ACHN (cell line): ENCODE data around the gene PLLP.

Source experiments
- DNase-seq: peaks from one replicate; pipeline ENCODE4 v3.0.0-alpha.2; 2015
- in situ Hi-C: cut with HindIII; loops from 2 replicates; pipeline ENCODE4 v1.10.0; 2017; ENCODE audit warnings: low sequenced_read_pairs, low pct_ligation_motif_present, low pct_unique_long_range_greater_than_20kb

PLLP gene

GRCh38 chr16:57304169-57305061, 19.9 kb upstream of the PLLP start:
- peak; percentile 93 for DNase-seq

GRCh38 chr16:57303910-57304168, 19.4 kb upstream of the PLLP start:
- no peak for DNase-seq
- in situ Hi-C loops: no loop called here

More at GRCh38 chr16:57304169-57305061, 19.9 kb upstream of the PLLP start:
- in situ Hi-C loops: no loop called here

GRCh38 chr16:57303021-57303909, 18.8 kb upstream of the PLLP start:
- in situ Hi-C loops: no loop called here
- no peak for DNase-seq

GRCh38 chr16:57301126-57301817, 16.8 kb upstream of the PLLP start:
- in situ Hi-C loops: no loop called here
- no peak for DNase-seq

- in situ Hi-C loops: no loop called here
- DNase-seq: peak; percentile 100
Measured at GRCh38 chr16:57300387-57301125, 16.1 kb upstream of the PLLP start.

- in situ Hi-C loops: no loop called here
- DNase-seq: peak; percentile 96
Measured at GRCh38 chr16:57299719-57300386, 15.4 kb upstream of the PLLP start.

GRCh38 chr16:57299009-57299718, 14.7 kb upstream of the PLLP start:
- in situ Hi-C loops: no loop called here
- DNase-seq: peak; percentile 92

GRCh38 chr16:57297856-57298255, 13.4 kb upstream of the PLLP start:
- DNase-seq: no peak
- in situ Hi-C loops: no loop called here

- in situ Hi-C loops: no loop called here
- no peak for DNase-seq
Measured at GRCh38 chr16:57289391-57290257, 5.2 kb upstream of the PLLP start.

GRCh38 chr16:57285379-57285778, 907 bp upstream of the PLLP start:
- DNase-seq: no peak
- in situ Hi-C loops: no loop called here

- in situ Hi-C loops: no loop called here
- no peak for DNase-seq
Measured at GRCh38 chr16:57284952-57285363, 486 bp upstream of the PLLP start.

GRCh38 chr16:57283959-57284208, 588 bp downstream of the PLLP start:
- in situ Hi-C loops: no loop called here

GRCh38 chr16:57283214-57283958, 1.1 kb downstream of the PLLP start:
- DNase-seq: no peak
- in situ Hi-C loops: no loop called here

More at GRCh38 chr16:57283959-57284208, 588 bp downstream of the PLLP start:
- no peak for DNase-seq

GRCh38 chr16:57282510-57283213, 1.8 kb downstream of the PLLP start:
- in situ Hi-C loops: no loop called here
- DNase-seq: no peak

GRCh38 chr16:57281791-57282190, 2.7 kb downstream of the PLLP start:
- in situ Hi-C loops: no loop called here
- no peak for DNase-seq
